HG03354 (cell line): ENCODE data around the gene SAPCD2.

Experiments
- ATAC-seq: cut with Tn5 transposase; IDR thresholded peaks from one replicate; pipeline ENCODE4 v1.9.1; 2021; ENCODE audit warnings: mild to moderate bottlenecking; ENCODE audit not compliant: unreplicated experiment, poor library complexity, severe bottlenecking

The SAPCD2 gene

DNA sequence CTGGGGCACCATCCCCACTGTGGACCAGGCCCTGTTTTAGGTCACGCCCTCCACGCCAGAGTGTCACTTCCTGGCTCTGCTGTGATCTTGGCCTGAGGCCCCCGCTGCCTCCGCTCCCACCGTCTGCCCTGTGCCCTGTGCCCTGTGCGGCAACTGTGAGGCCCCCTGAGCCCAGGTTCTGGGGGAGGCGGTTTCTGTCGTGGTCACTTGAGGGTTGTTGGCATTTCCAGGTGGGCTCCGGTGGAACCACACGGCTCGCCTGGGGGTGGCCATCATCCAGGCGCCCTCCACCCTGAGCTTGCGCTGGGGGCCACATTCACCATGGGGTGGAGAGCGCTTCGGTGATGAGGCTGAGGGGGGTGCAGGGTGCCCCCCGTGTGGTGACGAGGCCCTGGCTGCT is 37.6 kb upstream of the SAPCD2 start:
- ATAC-seq: no peak

GRCh38 chr9:137107312-137107921 is 37.1 kb upstream of the SAPCD2 start:
- ATAC-seq: no peak

GRCh38 chr9:137106662-137107250 is 36.4 kb upstream of the SAPCD2 start:
- no peak for ATAC-seq

- no peak for ATAC-seq
These were observed 35.7 kb upstream of the SAPCD2 start for GRCh38 chr9:137105814-137106661.

GRCh38 chr9:137103206-137103999 is 33.0 kb upstream of the SAPCD2 start:
- no peak for ATAC-seq

GRCh38 chr9:137099231-137099630 is 28.9 kb upstream of the SAPCD2 start:
- no peak for ATAC-seq

DNA sequence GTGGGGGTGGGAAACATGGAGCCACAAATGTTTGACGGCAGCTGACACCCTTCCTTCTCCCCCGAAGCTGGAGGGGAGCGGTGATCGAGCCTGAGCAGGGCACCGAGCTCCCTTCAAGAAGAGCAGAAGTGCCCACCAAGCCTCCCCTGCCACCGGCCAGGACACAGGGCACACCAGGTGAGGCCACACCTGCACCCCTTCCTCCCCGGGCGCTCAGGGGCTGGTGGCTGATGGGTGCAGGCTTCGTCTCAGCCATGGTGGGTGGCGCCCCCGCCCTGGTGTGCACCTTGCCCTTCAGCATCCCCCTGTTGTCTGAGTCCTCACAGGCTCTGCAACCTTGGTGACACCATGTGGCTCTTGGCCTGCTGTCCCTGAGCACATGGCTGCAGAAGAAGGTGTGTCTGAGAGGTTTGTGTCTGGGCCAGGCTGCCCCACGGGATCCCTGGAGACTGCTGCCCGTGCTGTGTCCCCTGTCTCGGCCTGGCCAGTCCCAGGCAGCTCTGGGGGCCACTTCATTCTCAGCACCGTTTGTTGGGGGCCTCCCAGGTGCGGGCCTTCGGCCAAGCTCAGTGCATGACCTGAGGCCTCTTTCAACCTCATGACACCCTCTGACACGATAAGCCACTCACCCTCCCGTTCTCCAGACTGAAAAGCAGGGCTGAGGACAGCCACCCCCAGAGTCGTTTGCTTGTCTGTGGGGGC is 27.6 kb upstream of the SAPCD2 start:
- ATAC-seq: no peak

DNA sequence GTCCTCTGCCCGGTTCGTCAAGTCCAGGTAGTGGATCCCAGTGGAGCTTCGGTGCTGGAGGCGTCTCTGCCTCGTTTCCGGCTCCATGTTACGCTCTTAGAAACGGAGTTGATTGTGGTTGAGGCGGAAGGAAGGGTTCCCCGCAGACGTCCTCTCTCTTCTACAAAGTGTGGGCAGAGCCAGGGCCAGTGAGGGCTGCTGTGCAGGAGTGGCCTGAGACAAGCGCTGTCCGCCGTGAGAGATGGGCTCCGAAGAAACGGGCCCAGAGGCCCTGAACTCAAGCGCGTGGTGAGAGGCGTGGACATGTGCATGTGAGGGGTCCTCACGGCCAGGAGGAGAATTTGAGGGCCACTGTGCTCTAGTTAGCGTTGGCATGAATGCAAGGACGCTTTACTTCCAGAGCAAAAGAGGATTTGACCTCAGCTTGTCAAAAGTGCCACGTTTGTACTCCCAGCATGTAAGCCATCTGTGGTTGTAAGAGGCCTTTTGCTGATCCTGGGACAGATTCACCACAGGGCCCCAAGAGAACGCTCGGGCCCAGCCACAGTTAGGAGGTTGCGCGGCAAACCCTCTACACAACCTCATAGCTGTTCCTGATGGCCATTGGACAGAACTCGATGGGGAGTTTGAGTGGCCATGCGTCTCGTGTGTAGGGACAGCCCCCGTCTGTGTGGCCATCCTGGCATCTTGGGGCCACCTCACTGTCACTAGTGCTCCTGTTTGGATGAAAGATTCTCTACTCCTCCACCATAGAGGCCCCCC is 26.6 kb upstream of the SAPCD2 start:
- ATAC-seq: no peak

DNA sequence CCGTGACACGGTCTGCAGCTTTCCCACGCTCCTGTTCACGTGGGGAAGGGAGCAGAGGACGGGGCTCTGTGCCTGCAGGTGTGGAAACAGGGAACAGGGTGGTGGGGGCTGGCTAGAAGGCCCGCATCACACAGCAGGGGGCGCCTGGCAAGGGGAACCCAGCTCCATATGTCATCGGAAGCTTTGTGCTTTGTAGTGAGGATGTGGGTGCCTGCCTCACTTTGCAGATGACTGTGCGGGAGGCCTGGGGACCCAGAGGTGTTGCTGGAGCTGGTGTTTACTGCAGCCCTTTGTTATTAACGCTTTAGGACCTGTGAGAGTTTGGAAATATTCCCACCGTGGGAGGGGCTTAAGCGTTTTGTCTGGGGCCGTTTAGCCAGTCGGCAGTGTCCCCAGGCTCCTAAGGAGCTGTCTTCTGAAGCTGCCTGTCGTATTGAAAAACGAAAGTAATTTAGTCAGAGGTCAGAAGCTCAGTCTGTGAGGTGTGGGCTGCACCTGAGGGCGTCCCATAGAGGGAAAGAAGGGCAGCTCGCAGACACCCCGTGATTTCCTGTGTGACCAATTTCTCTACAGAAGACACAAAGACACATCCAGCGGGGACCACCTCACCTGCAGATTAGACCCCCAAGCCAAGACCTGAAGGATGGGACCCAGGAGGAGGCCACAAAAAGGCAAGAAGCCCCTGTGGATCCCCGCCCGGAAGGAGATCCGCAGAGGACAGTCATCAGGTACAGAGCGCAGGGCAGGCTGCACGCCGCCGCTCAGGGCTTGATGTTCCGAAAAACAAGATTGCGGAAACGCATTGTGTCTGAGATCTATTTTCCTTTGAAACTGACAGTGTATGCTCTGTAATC is 25.5 kb upstream of the SAPCD2 start:
- no peak for ATAC-seq

DNA sequence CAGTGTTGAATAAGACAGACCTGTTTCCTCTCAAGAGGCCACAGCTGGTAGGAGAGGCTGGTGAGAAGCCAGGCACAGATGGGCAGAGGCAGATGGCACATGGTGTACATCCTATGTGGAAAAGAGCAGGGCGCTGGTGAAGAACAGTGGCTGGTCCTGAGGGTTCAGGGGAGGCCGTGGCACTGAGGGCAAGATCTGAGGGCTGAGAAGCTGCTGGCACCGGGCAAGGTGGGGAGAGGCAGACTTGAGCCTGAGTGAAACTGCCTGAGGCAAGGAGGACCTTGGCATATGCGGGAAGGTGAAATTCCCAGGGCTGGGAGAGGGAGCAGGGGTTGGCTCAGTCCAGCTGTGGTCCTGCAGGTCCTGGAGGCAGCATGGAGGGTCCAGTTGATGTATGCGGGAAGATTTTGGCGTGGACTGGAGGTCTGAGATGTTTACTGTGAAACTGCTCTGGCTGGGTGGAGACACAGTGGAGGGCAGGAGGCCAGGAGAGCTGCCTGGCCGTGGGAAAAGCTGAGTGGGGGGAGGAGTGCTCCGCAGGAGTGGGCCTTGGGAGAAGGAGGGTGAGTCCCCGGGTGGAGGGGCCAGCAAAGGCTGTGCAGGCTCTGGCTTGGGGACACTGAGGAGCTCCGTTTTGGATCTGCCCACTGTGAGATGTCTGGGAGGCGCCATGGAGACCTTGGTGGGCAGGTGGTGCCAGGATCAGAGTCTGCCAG is 19.0 kb upstream of the SAPCD2 start:
- ATAC-seq: no peak

DNA sequence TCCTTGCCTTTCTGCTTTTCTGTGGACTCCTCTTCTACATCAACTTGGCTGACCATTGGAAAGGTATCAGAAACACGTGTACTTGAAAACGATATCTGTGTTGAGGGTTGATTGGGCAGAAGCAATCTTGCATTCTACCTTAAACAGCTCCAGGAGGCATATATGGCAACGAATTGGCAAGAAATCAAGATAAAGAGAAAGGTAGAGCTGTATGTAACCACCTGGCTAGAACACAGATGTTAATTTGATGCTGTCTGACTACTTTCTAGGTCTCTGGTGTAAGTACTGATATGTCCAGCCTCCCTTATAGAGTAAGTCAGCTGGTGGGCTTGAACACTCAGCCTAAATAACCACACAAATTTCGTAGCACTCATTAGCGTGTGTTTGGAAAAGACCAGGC is 17.8 kb upstream of the SAPCD2 start:
- ATAC-seq: no peak

GRCh38 chr9:137087409-137087925 is 17.1 kb upstream of the SAPCD2 start:
- ATAC-seq: peak; percentile 2

GRCh38 chr9:137086531-137087408 is 16.4 kb upstream of the SAPCD2 start, which contains the start of gene MAN1B1:
Gene MAN1B1 (plus strand): TSS chr9:137086985. CDS start chr9:137087000, 15 bp downstream.
- peak; percentile 88 for ATAC-seq

DNA sequence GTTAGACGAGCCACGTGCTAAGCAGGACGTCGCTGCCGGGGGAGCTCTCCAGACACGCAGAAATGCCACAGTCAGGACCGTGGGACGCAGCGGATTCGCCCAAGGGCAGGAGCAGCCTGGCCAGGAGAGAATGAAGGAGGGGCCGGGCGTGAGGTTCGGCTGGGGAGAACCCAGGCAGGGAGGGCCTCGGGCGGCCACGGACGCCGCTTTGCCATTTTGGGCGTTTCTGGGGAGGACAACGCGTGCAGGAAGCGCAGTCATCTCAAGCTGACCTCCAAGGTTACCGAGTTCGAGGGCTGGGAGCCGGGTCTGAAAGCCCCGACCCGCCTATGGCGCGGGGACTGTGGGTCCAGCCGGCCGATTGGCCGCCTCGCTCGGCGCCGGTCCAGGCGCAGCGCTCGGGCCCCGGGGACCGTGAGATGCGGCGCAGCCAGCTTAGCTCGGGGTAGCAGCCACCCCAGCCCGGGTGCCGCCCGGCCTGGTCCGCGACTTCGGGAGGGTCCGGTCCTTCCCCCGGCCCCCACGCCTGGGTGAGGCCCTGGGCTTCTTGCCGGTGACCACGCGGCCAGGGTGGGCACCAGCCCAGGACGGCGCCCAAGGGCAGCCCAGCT is 15.7 kb upstream of the SAPCD2 start:
- ATAC-seq: peak; percentile 12

DNA sequence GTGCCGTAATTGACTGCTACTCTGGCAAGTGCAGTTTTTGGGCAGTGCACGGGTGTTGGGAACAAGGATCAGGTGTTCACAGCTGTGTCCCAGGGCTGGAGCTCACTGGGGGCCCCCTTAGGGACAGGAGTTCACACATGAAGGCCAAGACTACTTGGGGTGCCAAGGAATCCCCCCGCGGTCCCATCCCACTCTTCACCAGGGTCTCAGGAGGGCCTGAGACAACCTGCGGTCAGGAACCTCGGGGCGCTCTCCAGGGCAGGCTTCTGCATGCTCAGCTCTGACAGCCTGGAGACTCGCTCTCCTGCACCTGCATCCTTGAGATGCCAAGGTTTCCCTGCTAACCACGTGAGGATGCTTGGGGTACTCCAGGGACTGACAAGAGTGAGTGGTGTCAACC is 14.2 kb upstream of the SAPCD2 start:
- no peak for ATAC-seq
